Subcutaneous adipose tissue (tissue), 4 donors: ENCODE measurements around the gene TRPM5. TPM values are rescaled to one million over a fixed set of nuclear protein-coding genes. Genes with fewer than 3 reads are reported as not detected.

ENCODE experiments used
- total RNA-seq, 4 donors: library from RNA; depleted of rRNA; stranded (reverse); fragments of >200 nt; gene quantifications; one replicate each; pipeline ENCODE4 v1.1.0, GENCODE V29; 2016
- TF ChIP-seq, protein P1 (sequence below): fragments of 450-650 bp; IDR thresholded peaks from one replicate; pipeline ENCODE4 v1.5.1; 2016; ENCODE audit warnings: low read depth, mild to moderate bottlenecking, control low read depth, antibody characterized with exemption, moderate library complexity

Gene TRPM5
- total RNA-seq, 4 donors from 2014 or later: not detected

DNA sequence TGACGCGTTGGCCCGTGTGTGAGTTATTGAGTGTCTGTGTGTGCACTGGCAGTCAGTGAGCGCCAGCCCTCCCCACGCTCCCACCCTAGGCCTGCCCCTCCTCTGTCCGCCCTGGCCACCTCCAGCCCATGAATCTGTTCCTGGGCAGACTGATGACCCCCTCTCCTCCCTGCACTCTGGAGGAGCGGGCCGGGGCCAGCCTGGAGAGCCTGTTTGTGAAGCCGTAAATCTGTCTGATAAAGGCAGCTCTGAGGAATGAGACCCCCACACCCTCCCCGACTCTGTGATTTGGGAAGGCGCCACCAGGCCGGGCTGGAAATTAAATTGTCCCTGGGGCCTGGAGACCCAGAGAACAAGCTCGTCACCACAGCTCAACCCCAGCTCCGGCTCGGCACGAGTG, 35.2 kb downstream of the TRPM5 start:
- TF ChIP-seq, protein P1, sequence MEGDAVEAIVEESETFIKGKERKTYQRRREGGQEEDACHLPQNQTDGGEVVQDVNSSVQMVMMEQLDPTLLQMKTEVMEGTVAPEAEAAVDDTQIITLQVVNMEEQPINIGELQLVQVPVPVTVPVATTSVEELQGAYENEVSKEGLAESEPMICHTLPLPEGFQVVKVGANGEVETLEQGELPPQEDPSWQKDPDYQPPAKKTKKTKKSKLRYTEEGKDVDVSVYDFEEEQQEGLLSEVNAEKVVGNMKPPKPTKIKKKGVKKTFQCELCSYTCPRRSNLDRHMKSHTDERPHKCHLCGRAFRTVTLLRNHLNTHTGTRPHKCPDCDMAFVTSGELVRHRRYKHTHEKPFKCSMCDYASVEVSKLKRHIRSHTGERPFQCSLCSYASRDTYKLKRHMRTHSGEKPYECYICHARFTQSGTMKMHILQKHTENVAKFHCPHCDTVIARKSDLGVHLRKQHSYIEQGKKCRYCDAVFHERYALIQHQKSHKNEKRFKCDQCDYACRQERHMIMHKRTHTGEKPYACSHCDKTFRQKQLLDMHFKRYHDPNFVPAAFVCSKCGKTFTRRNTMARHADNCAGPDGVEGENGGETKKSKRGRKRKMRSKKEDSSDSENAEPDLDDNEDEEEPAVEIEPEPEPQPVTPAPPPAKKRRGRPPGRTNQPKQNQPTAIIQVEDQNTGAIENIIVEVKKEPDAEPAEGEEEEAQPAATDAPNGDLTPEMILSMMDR: no peak

DNA sequence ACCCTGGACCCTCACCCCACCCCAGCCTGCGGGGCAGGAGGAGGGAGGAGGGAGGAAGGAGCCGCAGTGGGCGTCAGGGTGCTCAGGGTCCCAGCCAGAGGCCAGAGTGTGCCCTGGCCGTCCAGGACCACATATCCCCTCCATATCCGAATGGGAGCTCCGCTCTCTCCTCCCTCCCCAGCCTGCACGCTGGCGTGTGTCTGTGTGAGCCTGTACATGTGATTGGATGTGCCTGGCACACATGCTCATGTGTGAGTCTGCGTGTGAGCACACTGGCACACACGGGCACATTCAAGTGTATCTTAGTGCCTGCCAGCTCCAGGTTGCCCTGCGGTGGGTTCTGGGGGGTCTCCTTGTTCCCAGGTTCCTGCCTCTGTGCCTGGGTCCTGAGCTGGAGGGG, 35.6 kb downstream of the TRPM5 start:
- TF ChIP-seq, protein P1: no peak

DNA sequence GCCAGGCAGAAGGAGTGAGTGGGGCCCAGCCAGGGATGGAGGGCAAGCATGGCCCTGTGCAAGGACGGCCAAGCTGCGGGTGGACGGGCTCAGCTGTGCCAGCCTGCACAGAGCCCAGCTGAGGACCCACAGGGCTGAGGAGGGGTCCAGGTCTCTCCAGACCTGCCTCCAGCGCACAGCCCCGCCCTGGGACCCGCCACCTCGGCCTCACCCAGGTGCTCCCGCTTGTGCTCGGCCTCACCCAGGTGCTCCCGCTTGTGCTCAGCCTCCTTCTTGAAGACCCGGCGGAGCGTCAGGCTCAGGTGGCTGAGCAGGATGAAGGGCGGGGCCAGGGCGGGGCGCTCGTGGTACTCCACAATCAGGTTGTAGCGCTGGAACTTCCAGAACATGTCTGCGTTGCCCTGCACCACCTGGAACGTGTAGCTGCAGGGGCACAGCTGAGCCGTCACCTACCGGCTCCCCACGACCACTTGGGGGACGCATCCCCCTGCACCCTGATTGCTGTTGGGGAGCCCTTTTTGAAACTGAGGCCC, 37.4 kb downstream of the TRPM5 start:
- TF ChIP-seq, protein P1: no peak

DNA sequence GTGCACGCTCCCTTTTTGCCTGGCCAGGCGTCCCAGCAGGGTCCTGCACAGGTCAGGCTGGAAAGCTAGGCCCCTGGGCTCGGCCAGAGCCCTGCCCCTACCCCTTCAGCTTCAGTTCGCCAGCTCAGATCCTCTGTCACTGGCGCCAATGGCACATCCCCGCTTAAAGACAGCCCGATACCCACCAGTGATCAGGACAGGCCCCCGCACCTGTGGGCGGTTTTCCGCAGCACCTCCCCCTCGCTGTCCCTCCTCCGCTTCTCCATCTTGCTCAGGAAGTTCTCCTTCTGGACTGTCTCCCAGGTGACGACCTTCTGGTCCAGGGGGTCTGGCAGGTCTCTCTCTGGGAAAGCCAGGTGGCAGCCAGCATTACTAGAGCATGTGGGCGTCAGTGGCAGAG, 37.9 kb downstream of the TRPM5 start:
- TF ChIP-seq, protein P1: no peak

DNA sequence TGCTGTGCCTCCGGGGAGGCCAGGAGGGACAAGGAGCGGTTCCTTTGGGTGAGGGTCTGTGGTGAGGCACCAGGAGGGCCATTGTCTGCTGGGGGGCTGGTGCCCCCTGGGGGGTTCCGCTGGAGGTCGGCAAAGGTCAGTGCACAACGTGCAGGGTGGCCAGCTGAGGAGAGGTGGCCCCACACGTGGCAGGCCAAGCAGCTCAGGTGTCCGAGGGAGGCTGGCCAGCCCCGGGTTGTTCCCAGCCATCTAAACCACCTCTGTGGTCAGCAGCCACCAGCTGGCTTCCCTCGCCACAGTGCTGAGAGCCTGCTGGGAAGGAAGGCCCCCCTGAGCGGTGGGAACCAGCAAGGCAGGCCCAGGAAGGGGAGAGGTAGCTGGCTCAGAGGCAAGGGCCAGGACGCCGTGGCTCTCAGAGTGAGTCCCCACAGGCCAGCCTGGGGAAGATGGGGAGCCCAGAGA, 39.5 kb downstream of the TRPM5 start:
- TF ChIP-seq, protein P1: no peak

DNA sequence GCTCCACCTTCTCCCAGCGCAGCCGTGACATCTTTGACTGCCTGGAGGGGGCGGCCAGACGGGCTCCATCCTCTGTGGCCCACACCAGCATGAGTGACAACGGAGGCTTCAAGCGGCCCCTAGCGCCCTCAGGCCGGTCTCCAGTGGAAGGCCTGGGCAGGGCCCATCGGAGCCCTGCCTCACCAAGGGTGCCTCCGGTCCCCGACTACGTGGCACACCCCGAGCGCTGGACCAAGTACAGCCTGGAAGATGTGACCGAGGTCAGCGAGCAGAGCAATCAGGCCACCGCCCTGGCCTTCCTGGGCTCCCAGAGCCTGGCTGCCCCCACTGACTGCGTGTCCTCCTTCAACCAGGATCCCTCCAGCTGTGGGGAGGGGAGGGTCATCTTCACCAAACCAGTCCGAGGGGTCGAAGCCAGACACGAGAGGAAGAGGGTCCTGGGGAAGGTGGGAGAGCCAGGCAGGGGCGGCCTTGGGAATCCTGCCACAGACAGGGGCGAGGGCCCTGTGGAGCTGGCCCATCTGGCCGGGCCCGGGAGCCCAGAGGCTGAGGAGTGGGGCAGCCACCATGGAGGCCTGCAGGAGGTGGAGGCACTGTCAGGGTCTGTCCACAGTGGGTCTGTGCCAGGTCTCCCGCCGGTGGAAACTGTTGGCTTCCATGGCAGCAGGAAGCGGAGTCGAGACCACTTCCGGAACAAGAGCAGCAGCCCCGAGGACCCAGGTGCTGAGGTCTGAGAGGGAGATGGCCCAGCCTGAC, 41.2 kb downstream of the TRPM5 start:
- TF ChIP-seq, protein P1: no peak

DNA sequence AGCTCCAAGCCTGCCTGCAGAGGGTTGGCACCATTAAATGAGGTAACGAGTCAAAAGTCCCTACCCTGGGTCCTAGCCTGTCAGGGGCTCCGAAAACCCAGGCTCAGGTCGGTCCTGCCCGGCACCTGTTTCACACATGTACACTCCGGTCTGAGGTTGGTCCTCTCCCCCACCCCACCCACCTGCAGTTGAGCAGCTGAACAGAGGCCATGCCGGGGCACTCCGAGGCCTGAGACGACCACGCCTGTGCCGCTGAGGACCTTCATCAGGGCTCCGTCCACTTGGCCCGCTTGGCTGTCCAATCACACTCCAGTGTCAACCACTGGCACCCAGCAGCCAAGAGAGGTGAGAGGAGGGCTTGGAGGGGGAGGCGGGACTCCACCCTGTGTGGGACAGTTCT, 42.2 kb downstream of the TRPM5 start:
- TF ChIP-seq, protein P1: no peak
